ENCODE measurements around the gene SAXO1.

DNA sequence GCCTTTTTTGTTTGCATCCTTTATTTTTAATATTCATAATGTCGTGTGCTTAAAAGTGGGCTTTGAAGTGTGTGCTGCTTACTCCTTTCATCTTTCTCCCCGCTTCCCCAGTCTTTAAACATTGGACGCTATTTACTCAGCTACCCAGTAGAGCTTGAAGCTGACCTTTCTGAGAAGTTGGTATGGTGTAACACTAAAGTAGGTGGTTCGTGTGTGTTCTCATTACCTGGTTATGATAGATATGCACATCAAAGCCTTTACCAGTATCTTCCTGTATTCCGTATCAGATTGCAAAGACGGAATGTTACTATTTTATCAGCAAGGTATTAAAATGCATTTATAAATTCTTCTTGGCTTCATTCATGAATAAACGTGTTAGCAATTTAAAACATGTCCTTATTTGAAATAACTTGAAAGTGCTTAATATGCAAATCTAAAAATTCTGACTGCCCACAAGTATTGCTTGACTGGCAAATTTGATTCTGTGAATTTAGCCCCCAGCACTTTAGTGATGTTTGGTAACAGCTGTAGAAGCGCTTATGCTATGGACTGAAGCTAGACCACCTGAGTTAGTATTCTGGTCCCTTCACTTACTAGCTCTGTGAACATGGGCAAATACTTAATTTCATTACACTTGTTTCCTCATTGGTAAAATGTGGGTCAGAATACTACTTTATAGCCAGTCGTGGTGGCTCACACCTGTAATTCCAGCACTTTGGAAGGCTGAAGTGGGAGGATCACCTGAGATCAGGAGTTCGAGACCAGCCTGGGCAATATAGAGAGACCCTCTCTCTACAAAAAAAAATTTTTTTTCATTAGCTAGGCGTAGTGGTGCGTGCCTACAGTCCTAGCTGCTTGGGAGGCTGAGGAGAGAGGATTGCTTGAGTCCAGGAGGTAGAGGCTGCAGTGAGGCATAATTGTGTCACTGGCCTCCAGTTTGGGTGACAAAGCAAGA is 17.9 kb upstream of the SAXO1 start:
- TF ChIP-seq, protein P1, sequence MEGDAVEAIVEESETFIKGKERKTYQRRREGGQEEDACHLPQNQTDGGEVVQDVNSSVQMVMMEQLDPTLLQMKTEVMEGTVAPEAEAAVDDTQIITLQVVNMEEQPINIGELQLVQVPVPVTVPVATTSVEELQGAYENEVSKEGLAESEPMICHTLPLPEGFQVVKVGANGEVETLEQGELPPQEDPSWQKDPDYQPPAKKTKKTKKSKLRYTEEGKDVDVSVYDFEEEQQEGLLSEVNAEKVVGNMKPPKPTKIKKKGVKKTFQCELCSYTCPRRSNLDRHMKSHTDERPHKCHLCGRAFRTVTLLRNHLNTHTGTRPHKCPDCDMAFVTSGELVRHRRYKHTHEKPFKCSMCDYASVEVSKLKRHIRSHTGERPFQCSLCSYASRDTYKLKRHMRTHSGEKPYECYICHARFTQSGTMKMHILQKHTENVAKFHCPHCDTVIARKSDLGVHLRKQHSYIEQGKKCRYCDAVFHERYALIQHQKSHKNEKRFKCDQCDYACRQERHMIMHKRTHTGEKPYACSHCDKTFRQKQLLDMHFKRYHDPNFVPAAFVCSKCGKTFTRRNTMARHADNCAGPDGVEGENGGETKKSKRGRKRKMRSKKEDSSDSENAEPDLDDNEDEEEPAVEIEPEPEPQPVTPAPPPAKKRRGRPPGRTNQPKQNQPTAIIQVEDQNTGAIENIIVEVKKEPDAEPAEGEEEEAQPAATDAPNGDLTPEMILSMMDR (conservative IDR thresholded peaks at IDR 0.05), result no peak
- no peak for TF ChIP-seq ZFX (IDR thresholded peaks at IDR 0.05)

All from C4-2B (cell line).